ENCODE results near the gene RELL2.

Gene RELL2

DNA sequence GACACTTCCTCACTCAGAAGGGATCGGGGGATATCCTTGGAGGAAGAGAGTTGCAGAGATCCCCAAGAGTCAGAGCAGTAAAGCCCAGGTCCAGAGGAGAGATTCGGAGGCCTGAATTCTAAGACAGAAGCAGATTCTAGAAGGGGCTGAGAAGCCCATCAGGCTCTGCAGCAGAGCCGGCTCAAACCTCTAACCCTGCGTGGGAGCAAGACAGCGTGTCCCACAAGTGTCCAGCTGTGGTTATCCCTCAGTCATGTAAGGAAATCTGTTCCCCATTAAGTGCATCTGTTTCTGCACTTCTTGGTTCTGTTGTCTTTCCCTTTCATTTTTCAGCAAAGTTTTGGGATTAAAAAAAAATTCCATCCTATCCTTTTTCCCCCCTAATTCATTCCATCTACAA, 13.2 kb upstream of the RELL2 start:
- H3K9me3 Mint-ChIP-seq: no peaks in the 10 kb centered on the region
- H3K27ac Mint-ChIP-seq: no peak overlapping the region

DNA sequence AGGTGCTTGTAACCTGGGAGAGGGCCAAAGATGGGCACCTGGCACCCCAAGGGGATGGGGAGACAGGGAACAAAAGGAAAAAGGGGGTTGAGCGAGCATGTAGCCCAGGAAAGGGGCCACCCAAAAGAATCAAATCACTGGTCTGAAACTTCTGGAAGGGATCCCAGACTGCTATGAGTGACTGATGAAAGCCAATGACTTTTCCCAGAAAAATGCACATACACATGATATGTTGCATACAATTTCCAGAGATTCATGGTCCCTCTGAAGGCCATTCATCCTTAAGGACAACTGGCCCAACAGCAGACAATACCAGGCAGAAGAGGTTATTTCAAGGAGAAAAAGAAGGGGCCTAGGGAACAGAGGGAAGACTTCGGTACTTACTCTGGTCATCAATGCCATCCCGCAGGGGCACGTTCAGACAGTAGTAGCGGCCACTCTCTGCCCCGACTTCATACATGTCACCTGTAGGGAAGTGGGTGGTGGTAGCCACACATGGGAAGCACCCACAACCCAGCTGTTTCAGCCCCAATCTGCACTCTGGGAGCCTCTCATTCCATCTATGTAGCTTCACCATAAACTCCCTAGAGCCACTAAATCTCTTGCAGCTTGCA, 8.5 kb upstream of the RELL2 start:
- no peaks in the 10 kb centered on the region for H3K27me3 Mint-ChIP-seq (ENCODE audit: low read depth, poor library complexity)
- no peak for DNase-seq

More for the DNA sequence above, 13.2 kb upstream of the RELL2 start:
- no peak overlapping the region for H3K4me3 Mint-ChIP-seq
- peaks cover 61% of the 10 kb centered on the region for H3K36me3 Mint-ChIP-seq (ENCODE audit: low read depth)
- no peaks in the 10 kb centered on the region for H3K4me1 Mint-ChIP-seq
- no peaks in the 10 kb centered on the region for H3K27me3 Mint-ChIP-seq (ENCODE audit: low read depth, poor library complexity)
- TF ChIP-seq, protein P1, sequence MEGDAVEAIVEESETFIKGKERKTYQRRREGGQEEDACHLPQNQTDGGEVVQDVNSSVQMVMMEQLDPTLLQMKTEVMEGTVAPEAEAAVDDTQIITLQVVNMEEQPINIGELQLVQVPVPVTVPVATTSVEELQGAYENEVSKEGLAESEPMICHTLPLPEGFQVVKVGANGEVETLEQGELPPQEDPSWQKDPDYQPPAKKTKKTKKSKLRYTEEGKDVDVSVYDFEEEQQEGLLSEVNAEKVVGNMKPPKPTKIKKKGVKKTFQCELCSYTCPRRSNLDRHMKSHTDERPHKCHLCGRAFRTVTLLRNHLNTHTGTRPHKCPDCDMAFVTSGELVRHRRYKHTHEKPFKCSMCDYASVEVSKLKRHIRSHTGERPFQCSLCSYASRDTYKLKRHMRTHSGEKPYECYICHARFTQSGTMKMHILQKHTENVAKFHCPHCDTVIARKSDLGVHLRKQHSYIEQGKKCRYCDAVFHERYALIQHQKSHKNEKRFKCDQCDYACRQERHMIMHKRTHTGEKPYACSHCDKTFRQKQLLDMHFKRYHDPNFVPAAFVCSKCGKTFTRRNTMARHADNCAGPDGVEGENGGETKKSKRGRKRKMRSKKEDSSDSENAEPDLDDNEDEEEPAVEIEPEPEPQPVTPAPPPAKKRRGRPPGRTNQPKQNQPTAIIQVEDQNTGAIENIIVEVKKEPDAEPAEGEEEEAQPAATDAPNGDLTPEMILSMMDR (IDR thresholded peaks at IDR 0.05): no peak
- no peak for DNase-seq

DNA sequence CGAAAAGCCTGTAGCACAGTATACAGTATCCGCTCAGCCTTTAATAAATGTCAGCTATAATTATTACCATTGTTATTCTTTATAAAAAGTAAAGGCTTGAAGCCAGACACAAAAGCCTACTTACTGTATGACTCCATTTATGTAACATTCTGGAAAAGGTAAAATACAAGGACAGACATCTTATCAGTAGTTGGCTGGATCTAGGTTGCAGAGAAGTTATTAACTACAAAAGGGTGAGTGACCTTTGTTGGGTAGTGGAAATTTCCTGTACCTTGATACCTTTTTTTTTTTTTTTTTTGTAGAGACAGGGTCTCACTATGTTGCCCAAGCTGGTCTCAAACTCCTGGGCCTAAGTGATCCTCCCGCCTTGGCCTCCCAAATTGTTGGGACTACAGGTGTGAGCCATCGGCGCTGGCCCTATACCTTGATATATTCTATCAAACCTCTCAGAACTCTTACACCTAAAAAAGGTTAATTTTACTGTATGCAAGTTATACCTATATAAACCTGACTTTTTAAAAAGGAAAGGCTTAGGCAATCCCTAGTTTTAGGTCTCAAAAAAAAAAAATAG, 6.1 kb upstream of the RELL2 start:
- Mint-ChIP-seq H3K4me1 (peaks cover 18% of the 10 kb centered on the region), H3K36me3 (ENCODE audit: low read depth) (peaks cover 72% of the 10 kb centered on the region), H3K4me3 (no peak overlapping the region), H3K9me3 (no peaks in the 10 kb centered on the region), H3K27ac (no peak overlapping the region), H3K27me3 (ENCODE audit: low read depth, poor library complexity) (no peaks in the 10 kb centered on the region)
- TF ChIP-seq, protein P1 (IDR thresholded peaks at IDR 0.05): no peak
- DNase-seq: no peak

More for the DNA sequence above, 8.5 kb upstream of the RELL2 start:
- Mint-ChIP-seq H3K9me3 (no peaks in the 10 kb centered on the region), H3K4me3 (no peak overlapping the region), H3K27ac (no peak overlapping the region), H3K4me1 (no peaks in the 10 kb centered on the region), H3K36me3 (ENCODE audit: low read depth) (peaks cover 77% of the 10 kb centered on the region)
- TF ChIP-seq, protein P1 (IDR thresholded peaks at IDR 0.05): no peak

DNA sequence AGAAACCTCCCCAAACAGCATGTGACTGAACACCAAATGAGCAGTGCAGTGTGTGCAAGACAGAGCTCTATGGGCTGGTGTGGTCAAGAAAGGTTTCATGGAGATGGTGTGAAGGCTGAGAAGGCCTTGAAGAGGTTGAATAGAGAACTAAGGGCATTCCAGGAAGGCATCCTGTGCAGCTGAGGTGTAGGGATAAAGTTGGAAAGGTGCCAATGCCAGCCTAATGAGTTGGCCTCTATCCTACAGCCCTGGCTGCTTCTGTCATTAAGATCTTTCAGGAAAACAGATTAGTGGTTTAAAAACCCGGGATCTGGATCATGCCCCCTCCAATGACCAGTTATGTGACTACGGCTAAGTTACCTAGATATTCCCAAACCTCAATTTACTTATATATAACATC, 4.1 kb upstream of the RELL2 start:
- Mint-ChIP-seq H3K9me3 (no peaks in the 10 kb centered on the region), H3K27ac (peak overlapping the region; percentile 50), H3K4me1 (peaks cover 25% of the 10 kb centered on the region), H3K27me3 (ENCODE audit: low read depth, poor library complexity) (peaks cover 3% of the 10 kb centered on the region), H3K36me3 (ENCODE audit: low read depth) (peaks cover 54% of the 10 kb centered on the region), H3K4me3 (no peak overlapping the region)
- TF ChIP-seq, protein P1 (IDR thresholded peaks at IDR 0.05): no peak
- DNase-seq: no peak

DNA sequence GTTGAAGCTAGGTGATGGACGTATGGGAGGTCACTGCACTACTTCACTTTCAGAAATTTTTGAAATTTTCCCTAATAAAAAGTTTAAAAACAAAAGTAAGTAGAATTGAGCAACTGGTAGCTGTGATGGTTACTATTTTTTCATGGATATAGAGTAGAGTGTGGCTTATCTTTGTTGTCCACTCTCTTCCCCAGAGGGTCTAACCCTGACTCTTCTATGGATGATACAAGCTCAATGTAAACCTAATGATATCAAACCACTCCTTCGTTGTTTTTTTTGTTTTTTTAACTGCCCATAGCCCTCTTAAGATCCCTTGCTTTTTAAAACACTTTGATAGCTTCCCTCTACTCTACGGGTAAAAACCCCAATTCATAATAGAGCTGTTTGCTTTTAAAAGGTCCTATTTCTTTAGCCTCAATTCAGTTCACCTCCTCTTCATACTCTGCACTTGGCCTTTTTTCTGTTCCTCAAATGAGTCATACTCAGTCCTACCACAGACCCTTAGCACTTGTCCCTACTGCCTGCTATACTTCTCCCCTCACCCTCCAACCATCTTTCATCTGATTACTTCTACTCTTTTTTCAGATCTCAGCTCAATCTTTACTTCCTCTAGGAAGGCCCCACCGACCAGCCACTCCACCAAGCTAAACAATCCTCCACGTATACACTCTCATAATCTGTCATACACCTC, 2.8 kb upstream of the RELL2 start:
- TF ChIP-seq, protein P1 (IDR thresholded peaks at IDR 0.05): no peak
- DNase-seq: no peak
- Mint-ChIP-seq H3K4me3 (no peak overlapping the region), H3K4me1 (peaks cover 25% of the 10 kb centered on the region), H3K9me3 (no peaks in the 10 kb centered on the region), H3K36me3 (ENCODE audit: low read depth) (peaks cover 41% of the 10 kb centered on the region), H3K27me3 (ENCODE audit: low read depth, poor library complexity) (peaks cover 14% of the 10 kb centered on the region), H3K27ac (no peak overlapping the region)

All from nephron progenitor cell (in vitro differentiated cells).